ENCODE results near the gene SLC29A3. TPM values are rescaled to one million over a fixed set of nuclear protein-coding genes. Genes with fewer than 3 reads are reported as not detected.
A peak's percentile ranks its signal among the peaks of the same experiment; 100 is the strongest.

SLC29A3 gene
- total RNA-seq, 4 donors from 2014 or later, result 1.0 to 13.8 (median 5.5) TPM

DNA sequence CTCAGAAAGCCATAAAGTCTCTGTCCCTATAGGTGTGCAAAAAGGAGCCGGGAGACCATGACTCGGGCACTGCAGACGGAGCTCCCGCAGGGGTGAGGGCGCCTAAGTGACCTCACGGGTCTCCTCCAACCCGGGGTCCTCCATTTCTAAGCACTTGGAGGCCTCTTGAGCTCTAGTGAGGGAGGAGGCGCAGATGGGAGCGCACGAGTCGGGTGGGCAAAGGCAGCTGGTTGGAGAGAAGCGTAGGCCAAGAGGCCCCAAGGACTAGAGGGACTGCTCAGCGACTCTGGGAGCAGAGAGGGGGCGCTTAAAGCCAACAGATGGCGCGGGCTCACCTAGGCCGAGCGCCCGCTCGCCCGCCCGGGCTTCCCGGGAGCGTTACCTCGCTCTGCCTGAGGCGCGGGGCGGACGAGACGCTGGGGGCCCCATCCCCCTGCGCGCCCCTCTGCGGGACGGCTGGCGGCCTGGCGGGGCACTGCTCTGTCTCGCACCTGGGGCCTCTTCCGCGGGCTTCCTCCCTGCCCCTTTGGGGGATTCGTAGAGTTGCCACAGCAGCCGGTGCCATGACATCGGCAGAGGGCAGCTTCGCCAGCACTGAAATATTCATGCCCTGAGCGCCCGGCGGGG is 77.1 kb downstream of the SLC29A3 start:
- TF ChIP-seq, protein P1, sequence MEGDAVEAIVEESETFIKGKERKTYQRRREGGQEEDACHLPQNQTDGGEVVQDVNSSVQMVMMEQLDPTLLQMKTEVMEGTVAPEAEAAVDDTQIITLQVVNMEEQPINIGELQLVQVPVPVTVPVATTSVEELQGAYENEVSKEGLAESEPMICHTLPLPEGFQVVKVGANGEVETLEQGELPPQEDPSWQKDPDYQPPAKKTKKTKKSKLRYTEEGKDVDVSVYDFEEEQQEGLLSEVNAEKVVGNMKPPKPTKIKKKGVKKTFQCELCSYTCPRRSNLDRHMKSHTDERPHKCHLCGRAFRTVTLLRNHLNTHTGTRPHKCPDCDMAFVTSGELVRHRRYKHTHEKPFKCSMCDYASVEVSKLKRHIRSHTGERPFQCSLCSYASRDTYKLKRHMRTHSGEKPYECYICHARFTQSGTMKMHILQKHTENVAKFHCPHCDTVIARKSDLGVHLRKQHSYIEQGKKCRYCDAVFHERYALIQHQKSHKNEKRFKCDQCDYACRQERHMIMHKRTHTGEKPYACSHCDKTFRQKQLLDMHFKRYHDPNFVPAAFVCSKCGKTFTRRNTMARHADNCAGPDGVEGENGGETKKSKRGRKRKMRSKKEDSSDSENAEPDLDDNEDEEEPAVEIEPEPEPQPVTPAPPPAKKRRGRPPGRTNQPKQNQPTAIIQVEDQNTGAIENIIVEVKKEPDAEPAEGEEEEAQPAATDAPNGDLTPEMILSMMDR (IDR thresholded peaks at IDR 0.05), result peak; percentile 65 to 81 (median 72)
- TF ChIP-seq POLR2A (IDR thresholded peaks at IDR 0.05), result no peak
- no peaks in the 10 kb centered on the region for H3K9me3 ChIP-seq
- H3K27ac ChIP-seq, result peak overlapping the region; percentile 75 to 91
- intact Hi-C loops (cut with DNase I; ENCODE audit: low total_unique reads), result loop anchor here (10.0 kb wide), 1 partner anchor 309 kb away; no protein-coding TSS in a partner anchor
- H3K4me3 ChIP-seq, result peak overlapping the region; percentile 37 to 66
- peak; percentile 64 to 74 for DNase-seq
- H3K36me3 ChIP-seq, result no peaks in the 10 kb centered on the region
- peaks cover 0 to 8% of the 10 kb centered on the region in 2 donors for H3K4me1 ChIP-seq
- H3K27me3 ChIP-seq, result peaks cover 0 to 3% of the 10 kb centered on the region in 2 donors

DNA sequence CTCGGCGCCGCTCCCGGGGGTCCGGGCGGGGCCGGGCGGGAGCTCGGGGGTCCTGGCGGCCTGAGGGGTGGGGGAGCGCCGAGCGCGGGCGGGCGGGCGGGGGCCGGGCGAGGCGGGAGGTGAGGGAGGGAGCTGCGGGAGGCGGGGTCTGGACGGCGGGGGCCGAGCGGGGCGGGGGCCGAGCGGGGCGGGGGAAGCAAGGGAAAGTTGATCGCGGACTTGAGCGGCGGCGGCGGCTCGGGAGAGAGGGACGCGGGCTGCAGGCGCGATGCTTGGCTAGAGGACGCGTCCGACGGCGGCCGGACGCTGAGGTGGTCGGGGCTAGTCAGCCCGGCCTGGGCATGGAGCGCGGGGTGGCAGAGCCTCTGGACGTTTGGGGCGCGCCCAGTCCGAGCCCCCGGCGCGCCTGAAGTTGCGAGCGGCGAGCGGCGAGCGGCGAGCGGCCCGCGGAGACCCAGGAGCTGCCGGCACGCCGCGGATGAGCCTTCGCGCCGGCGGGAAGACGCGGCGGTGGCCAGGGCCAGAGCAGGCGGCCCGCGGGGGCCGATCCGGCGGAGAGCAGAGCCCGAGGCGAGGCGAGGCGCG is 77.7 kb downstream of the SLC29A3 start, which contains the start of gene CDH23:
Gene CDH23, plus strand, starts transcription at position 210 of the 585 bp plus-strand sequence. CDS start 42,912 bp downstream, outside the sequence.
- H3K27me3 ChIP-seq, result peaks cover 0 to 3% of the 10 kb centered on the region in 2 donors
- H3K9me3 ChIP-seq, result no peaks in the 10 kb centered on the region
- peaks cover 0 to 8% of the 10 kb centered on the region in 2 donors for H3K4me1 ChIP-seq
- intact Hi-C loops (cut with DNase I; ENCODE audit: low total_unique reads), result loop anchor here (10.0 kb wide), 1 partner anchor 308 kb away; no protein-coding TSS in a partner anchor
- peak; percentile 60 to 72 for DNase-seq
- peak in 1 of 2 donors; percentile 21 for TF ChIP-seq POLR2A (IDR thresholded peaks at IDR 0.05)
- TF ChIP-seq, protein P1 (IDR thresholded peaks at IDR 0.05), result no peak
- no peaks in the 10 kb centered on the region for H3K36me3 ChIP-seq
- peak within 1 kb of the TSS; percentile 75 to 91 for H3K27ac ChIP-seq
- peak within 1 kb of the TSS; percentile 37 to 66 for H3K4me3 ChIP-seq

DNA sequence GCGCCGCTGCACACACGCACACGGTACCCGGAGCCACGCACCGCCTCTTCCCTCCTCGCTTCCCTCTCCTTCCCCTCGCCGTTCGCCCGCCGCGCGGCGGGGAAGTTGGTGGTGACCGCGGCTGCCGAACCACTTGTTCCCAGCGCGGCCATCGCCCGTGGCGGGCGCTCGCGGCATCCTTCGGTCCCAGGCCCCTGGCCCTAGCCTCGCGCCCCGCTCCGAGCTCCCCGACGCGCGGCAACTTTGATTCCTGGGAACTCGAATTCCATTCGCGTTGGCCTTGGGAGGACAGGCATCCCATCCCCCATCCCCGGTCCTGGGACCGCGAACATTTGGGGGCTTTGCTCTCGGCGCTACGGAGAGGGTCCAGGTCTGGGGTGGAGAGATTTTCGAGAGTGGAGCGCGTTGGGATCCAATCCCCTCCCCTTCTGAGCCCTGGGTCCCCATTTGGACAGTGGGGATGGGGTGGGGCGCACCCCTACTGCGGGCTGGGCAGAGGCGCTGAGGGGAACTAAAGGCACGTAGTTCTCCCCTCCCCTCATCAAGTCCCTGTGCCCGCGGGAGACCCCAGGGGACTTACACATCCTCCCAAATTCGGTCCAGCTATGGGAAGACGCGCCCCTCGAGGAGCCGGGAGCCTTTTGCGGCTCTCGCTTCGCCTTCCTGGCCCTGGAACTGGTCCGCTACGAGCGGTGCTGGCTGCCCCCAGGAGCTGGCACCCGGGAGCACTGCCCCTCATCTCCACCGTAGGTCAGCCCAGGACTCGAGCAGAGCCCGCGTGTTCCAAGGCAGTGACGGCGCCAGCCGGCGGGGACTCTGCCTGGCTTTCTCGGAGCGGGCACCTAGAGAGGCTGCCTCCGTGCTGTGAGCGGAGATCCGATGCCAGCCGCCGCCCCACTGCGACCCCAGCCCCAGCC is 78.5 kb downstream of the SLC29A3 start:
- TF ChIP-seq, protein P1 (IDR thresholded peaks at IDR 0.05), result no peak
- TF ChIP-seq POLR2A (IDR thresholded peaks at IDR 0.05), result no peak
- H3K27ac ChIP-seq, result peak overlapping the region; percentile 75 to 91
- intact Hi-C loops (cut with DNase I; ENCODE audit: low total_unique reads), result loop anchor here (10.0 kb wide), 1 partner anchor 307 kb away; no protein-coding TSS in a partner anchor

DNA sequence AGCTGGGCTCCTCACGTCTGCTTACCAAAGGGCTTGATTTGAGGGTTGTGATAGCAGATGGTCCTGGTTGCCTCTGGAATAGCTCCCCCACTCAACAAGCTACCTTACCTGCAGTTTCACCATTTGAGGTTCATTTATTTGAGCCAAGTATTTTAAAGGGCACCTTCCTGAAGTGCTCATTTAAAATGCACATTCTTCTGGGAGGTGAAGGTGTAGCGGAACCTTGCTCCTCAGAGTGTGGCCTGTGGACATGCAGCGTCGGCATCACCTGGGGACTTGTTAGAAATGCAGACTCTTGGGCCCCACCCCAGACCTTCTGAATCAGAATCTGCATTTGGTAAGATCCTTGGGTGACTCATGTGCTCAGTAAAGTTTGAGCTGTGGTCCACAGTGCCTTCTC is 79.9 kb downstream of the SLC29A3 start:
- Histone ChIP-seq H3K4me1 (peaks cover 0 to 8% of the 10 kb centered on the region in 2 donors), H3K27me3 (peaks cover 0 to 3% of the 10 kb centered on the region in 2 donors), H3K4me3 (no peak overlapping the region), H3K9me3 (no peaks in the 10 kb centered on the region), H3K36me3 (no peaks in the 10 kb centered on the region), H3K27ac (no peak overlapping the region)
- intact Hi-C loops (cut with DNase I; ENCODE audit: low total_unique reads), result loop anchor here (10.0 kb wide), 1 partner anchor 306 kb away; no protein-coding TSS in a partner anchor
- DNase-seq, result no peak
- no peak for TF ChIP-seq POLR2A (IDR thresholded peaks at IDR 0.05)
- TF ChIP-seq, protein P1 (IDR thresholded peaks at IDR 0.05), result no peak

More for the DNA sequence above, 78.5 kb downstream of the SLC29A3 start:
- peak overlapping the region; percentile 37 to 66 for H3K4me3 ChIP-seq
- peak in 1 of 2 donors; percentile 27 for DNase-seq
- peaks cover 0 to 3% of the 10 kb centered on the region in 2 donors for H3K27me3 ChIP-seq
- H3K36me3 ChIP-seq, result no peaks in the 10 kb centered on the region
- peaks cover 0 to 8% of the 10 kb centered on the region in 2 donors for H3K4me1 ChIP-seq
- H3K9me3 ChIP-seq, result no peaks in the 10 kb centered on the region

All from uterus (tissue), 4 donors.